H9 (cell line): ENCODE data around the gene BSG. TPM values are rescaled to one million over a fixed set of nuclear protein-coding genes. Genes with fewer than 3 reads are reported as not detected.

Source experiments
- DNase-seq: peaks from one replicate; pipeline ENCODE4 v3.0.0-alpha.2; 2017
- H2AFZ ChIP-seq: one replicate; pipeline ENCODE4 v1.6.1; 2013; ENCODE audit warnings: mild to moderate bottlenecking, low read length, control low read depth, moderate library complexity
- H2AK5ac ChIP-seq: 2 replicates; pipeline ENCODE4 v1.6.1; 2013; ENCODE audit warnings: low read length, control low read depth, mixed read lengths; ENCODE audit not compliant: insufficient read length
- H2BK120ac ChIP-seq: one replicate; pipeline ENCODE4 v1.6.1; 2013; ENCODE audit warnings: low read depth, mild to moderate bottlenecking, low read length, control low read depth, inconsistent platforms; ENCODE audit not compliant: poor library complexity, severe bottlenecking
- H2BK12ac ChIP-seq: 2 replicates; pipeline ENCODE4 v1.6.1; 2013; ENCODE audit warnings: low read length, control low read depth, mixed read lengths, low read depth; ENCODE audit not compliant: insufficient read length
- H2BK15ac ChIP-seq: 2 replicates; pipeline ENCODE4 v1.6.1; 2013; ENCODE audit warnings: low read depth, low read length, control low read depth
- H2BK20ac ChIP-seq: one replicate; pipeline ENCODE4 v1.6.1; 2013; ENCODE audit warnings: low read depth, mild to moderate bottlenecking, low read length, control low read depth, inconsistent platforms; ENCODE audit not compliant: poor library complexity, severe bottlenecking
- H2BK5ac ChIP-seq: 2 replicates; pipeline ENCODE4 v1.6.1; 2013; ENCODE audit warnings: low read length, control low read depth, mixed read lengths; ENCODE audit not compliant: insufficient read length
- H3K14ac ChIP-seq: 2 replicates; pipeline ENCODE4 v1.6.1; 2013; ENCODE audit warnings: low read length, control low read depth; ENCODE audit not compliant: insufficient read depth
- H3K18ac ChIP-seq: 2 replicates; pipeline ENCODE4 v1.6.1; 2013; ENCODE audit warnings: low read depth, mild to moderate bottlenecking, mixed read lengths, low read length, control low read depth; ENCODE audit not compliant: insufficient read length
- H3K23ac ChIP-seq: 2 replicates; pipeline ENCODE4 v1.6.1; 2013; ENCODE audit warnings: low read length, control low read depth, mixed read lengths, low read depth; ENCODE audit not compliant: insufficient read length
- H3K23me2 ChIP-seq: 2 replicates; pipeline ENCODE4 v1.6.1; 2013; ENCODE audit warnings: low read depth, mild to moderate bottlenecking, mixed read lengths, low read length, control low read depth; ENCODE audit not compliant: insufficient read length, poor library complexity, severe bottlenecking
- H3K27ac ChIP-seq: 2 replicates; pipeline ENCODE4 v1.5.1; 2013; ENCODE audit warnings: low read length, control low read depth, mixed read lengths, low read depth; ENCODE audit not compliant: insufficient read length
- H3K27me3 ChIP-seq: 2 replicates; pipeline ENCODE4 v1.6.1; 2013; ENCODE audit warnings: low read length, control low read depth, inconsistent platforms; ENCODE audit not compliant: insufficient read depth
- H3K4ac ChIP-seq: 2 replicates; pipeline ENCODE4 v1.6.1; 2013; ENCODE audit warnings: low read depth, mild to moderate bottlenecking, control low read depth, inconsistent platforms, low read length, moderate library complexity
- H3K4me1 ChIP-seq: 2 replicates; pipeline ENCODE4 v1.6.1; 2013; ENCODE audit warnings: low read length, control low read depth, inconsistent platforms; ENCODE audit not compliant: insufficient read depth
- H3K4me2 ChIP-seq: 2 replicates; pipeline ENCODE4 v1.6.1; 2013; ENCODE audit warnings: low read length, control low read depth, mixed read lengths; ENCODE audit not compliant: insufficient read length, insufficient read depth
- H3K56ac ChIP-seq: 2 replicates; pipeline ENCODE4 v1.6.1; 2013; ENCODE audit warnings: low read depth, mild to moderate bottlenecking, mixed read lengths, low read length, control low read depth; ENCODE audit not compliant: insufficient read length
- H3K79me1 ChIP-seq: 2 replicates; pipeline ENCODE4 v1.6.1; 2013; ENCODE audit warnings: low read depth, mild to moderate bottlenecking, moderate library complexity, low read length, control low read depth, inconsistent platforms; ENCODE audit not compliant: insufficient read depth, poor library complexity, severe bottlenecking
- H3K79me2 ChIP-seq: 2 replicates; pipeline ENCODE4 v1.6.1; 2013; ENCODE audit warnings: low read length, control low read depth, inconsistent platforms; ENCODE audit not compliant: insufficient read depth
- H3K9ac ChIP-seq: 2 replicates; pipeline ENCODE4 v1.6.1; 2013; ENCODE audit warnings: low read length, control low read depth, mixed read lengths; ENCODE audit not compliant: insufficient read length; ENCODE audit errors: extremely low read depth
- H3K9me3 ChIP-seq: one replicate; pipeline ENCODE4 v1.6.1; 2013; ENCODE audit warnings: low read depth, low read length, inconsistent platforms; ENCODE audit not compliant: control insufficient read depth
- H3T11ph ChIP-seq: one replicate; pipeline ENCODE4 v1.6.1; 2013; ENCODE audit warnings: mild to moderate bottlenecking, low read length, control low read depth, inconsistent platforms
- H4K20me1 ChIP-seq: one replicate; pipeline ENCODE4 v1.6.1; 2013; ENCODE audit not compliant: control insufficient read depth, insufficient read length, insufficient read depth
- H4K5ac ChIP-seq: 2 replicates; pipeline ENCODE4 v1.6.1; 2013; ENCODE audit warnings: low read depth, mild to moderate bottlenecking, mixed read lengths, low read length, control low read depth; ENCODE audit not compliant: insufficient read length
- H4K8ac ChIP-seq: replicated peaks from 2 replicates; pipeline ENCODE4 v1.6.1; 2013; ENCODE audit warnings: low read length, control low read depth, mixed read lengths, low read depth; ENCODE audit not compliant: insufficient read length
- H4K91ac ChIP-seq: 2 replicates; pipeline ENCODE4 v1.6.1; 2013; ENCODE audit warnings: low read depth, mild to moderate bottlenecking, moderate library complexity, mixed read lengths, low read length, control low read depth; ENCODE audit not compliant: insufficient read length
- H3K27ac Mint-ChIP-seq, 3 experiments: 2 replicates in 2 of 3; 3 replicates in 1 of 3; pipeline ENCODE4 v1.8.0; 2020 to 2021; ENCODE audit warnings: mixed read lengths in 3 of 3, mild to moderate bottlenecking in 1 of 3, moderate library complexity in 1 of 3
- H3K27me3 Mint-ChIP-seq: 2 replicates; pipeline ENCODE4 v1.8.0; 2021; ENCODE audit warnings: low read depth, mild to moderate bottlenecking, moderate library complexity, mixed read lengths
- H3K36me3 Mint-ChIP-seq, 3 experiments: 2 replicates in 2 of 3; 3 replicates in 1 of 3; pipeline ENCODE4 v1.8.0; 2020 to 2021; ENCODE audit warnings: low read depth in 3 of 3, mixed read lengths in 3 of 3; ENCODE audit not compliant: insufficient read depth in 1 of 3
- H3K4me1 Mint-ChIP-seq, 2 experiments: 2 replicates each; pipeline ENCODE4 v1.8.0; 2020; ENCODE audit warnings: mixed read lengths in 2 of 2
- H3K4me3 Mint-ChIP-seq, 2 experiments: 2 replicates in 1 of 2; 3 replicates in 1 of 2; pipeline ENCODE4 v1.8.0; 2020 to 2021; ENCODE audit warnings: mild to moderate bottlenecking in 2 of 2, mixed read lengths in 2 of 2, moderate library complexity in 1 of 2
- H3K9me3 Mint-ChIP-seq, 2 experiments: 2 replicates in 1 of 2; 3 replicates in 1 of 2; pipeline ENCODE4 v1.8.0; 2020; ENCODE audit warnings: mild to moderate bottlenecking in 2 of 2, mixed read lengths in 2 of 2, moderate library complexity in 1 of 2
- WGBS: extraction: QIAGEN DNeasy Blood & Tissue Kit; methylation state at CpG from one replicate; pipeline ENCODE4 v1.1.7; 2013; ENCODE audit warnings: missing lambda C conversion rate, low lambda C conversion rate, mixed read lengths; ENCODE audit not compliant: insufficient read length; ENCODE audit errors: extremely low coverage; 5-methylcytosine and 5-hydroxymethylcytosine counted together
- total RNA-seq: library from RNA; stranded (reverse); gene quantifications from 2 replicates; pipeline ENCODE4 v1.2.1, GENCODE V29; 2021
- TF ChIP-seq, protein P1 (sequence below): fragments of 200-600 bp; sonication (generic); conservative IDR thresholded peaks from 3 replicates; pipeline ENCODE4 v1.8.0; 2021; ENCODE audit warnings: antibody characterized with exemption, mild to moderate bottlenecking

Gene BSG
- total RNA-seq, 1 experiment from 2014 or later, result 715 TPM

DNA sequence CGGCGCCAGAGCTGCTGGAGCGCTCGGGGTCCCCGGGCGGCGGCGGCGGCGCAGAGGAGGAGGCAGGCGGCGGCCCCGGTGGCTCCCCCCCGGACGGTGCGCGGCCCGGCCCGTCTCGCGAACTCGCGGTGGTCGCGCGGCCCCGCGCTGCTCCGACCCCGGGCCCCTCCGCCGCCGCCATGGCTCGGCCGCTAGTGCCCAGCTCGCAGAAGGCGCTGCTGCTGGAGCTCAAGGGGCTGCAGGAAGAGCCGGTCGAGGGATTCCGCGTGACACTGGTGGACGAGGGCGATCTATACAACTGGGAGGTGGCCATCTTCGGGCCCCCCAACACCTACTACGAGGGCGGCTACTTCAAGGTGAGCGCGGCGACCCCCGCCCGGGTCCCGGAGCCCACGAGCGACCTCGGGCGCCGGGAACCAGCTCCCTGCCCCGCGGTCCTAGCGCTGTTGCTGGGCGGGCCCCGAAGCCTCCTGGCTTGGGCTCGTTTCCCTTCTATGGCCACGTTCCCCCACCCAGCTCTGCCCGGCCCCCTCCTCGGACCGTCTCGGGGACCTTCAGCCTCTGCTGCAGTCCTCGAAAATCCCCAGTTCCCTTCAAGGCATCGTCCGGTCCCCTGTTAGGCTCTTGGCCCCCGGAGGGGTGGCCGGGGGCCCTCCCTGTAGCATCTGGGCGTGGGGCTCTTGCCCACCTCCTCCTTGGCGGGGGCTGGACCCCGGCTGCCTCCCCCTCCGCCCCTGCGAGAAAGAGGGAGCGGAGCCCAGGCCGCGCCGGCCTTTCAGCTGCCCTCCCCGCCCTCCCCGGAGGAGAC, 40.4 kb upstream of the BSG start, which contains the start of gene CDC34:
TSS of gene CDC34 (plus strand) at position 8 of the 808 bp plus-strand sequence. CDS start at position 180, 172 bp downstream.
- H3T11ph ChIP-seq, result no peak within 1 kb of the TSS
- no peak within 1 kb of the TSS for H2BK120ac ChIP-seq
- H3K14ac ChIP-seq, result 0 out of 2 replicates have a peak within 1 kb of the TSS, but pooled peaks have one; percentile 34
- no peak within 1 kb of the TSS for H3K27ac ChIP-seq
- 0 out of 5 replicates have a peak, but pooled peaks cover 0 to 2% of the 10 kb centered on the region in 2 experiments for H3K9me3 Mint-ChIP-seq
- H3K27me3 Mint-ChIP-seq, result peaks cover 5% of the 10 kb centered on the region
- H3K27me3 ChIP-seq, result no peaks in the 10 kb centered on the region
- no peak within 1 kb of the TSS for H4K5ac ChIP-seq
- H3K4me3 Mint-ChIP-seq, result peak within 1 kb of the TSS; percentile 84 to 88
- H4K8ac ChIP-seq, result no peak within 1 kb of the TSS
- H4K91ac ChIP-seq, result no peak within 1 kb of the TSS
- H3K27ac Mint-ChIP-seq, result peak within 1 kb of the TSS in 2 of 3 experiments; percentile 72 to 88; a peak in 4 of 7 replicates
- no peak for DNase-seq
- no CpG with 5 or more reads among the region's 84 CpGs for WGBS
- peak within 1 kb of the TSS; percentile 51 for H3K4me2 ChIP-seq
- peaks cover 2 to 10% (median 7%) of the 10 kb centered on the region in 3 experiments; a peak in 6 of 7 replicates for H3K36me3 Mint-ChIP-seq
- no peak within 1 kb of the TSS for H2AFZ ChIP-seq
- H3K4ac ChIP-seq, result no peak within 1 kb of the TSS
- TF ChIP-seq, protein P1, sequence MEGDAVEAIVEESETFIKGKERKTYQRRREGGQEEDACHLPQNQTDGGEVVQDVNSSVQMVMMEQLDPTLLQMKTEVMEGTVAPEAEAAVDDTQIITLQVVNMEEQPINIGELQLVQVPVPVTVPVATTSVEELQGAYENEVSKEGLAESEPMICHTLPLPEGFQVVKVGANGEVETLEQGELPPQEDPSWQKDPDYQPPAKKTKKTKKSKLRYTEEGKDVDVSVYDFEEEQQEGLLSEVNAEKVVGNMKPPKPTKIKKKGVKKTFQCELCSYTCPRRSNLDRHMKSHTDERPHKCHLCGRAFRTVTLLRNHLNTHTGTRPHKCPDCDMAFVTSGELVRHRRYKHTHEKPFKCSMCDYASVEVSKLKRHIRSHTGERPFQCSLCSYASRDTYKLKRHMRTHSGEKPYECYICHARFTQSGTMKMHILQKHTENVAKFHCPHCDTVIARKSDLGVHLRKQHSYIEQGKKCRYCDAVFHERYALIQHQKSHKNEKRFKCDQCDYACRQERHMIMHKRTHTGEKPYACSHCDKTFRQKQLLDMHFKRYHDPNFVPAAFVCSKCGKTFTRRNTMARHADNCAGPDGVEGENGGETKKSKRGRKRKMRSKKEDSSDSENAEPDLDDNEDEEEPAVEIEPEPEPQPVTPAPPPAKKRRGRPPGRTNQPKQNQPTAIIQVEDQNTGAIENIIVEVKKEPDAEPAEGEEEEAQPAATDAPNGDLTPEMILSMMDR, result no peak
- peak within 1 kb of the TSS; percentile 61 for H3K9ac ChIP-seq
- H3K56ac ChIP-seq, result no peak within 1 kb of the TSS
- no peak within 1 kb of the TSS for H2BK20ac ChIP-seq
- H2BK12ac ChIP-seq, result no peak within 1 kb of the TSS
- no peak within 1 kb of the TSS for H3K18ac ChIP-seq
- no peak within 1 kb of the TSS for H2AK5ac ChIP-seq
- H4K20me1 ChIP-seq, result peaks cover 4% of the 10 kb centered on the region
- peaks cover 5 to 23% of the 10 kb centered on the region in 2 experiments for H3K4me1 Mint-ChIP-seq
- no peaks in the 10 kb centered on the region for H3K9me3 ChIP-seq
- no peak within 1 kb of the TSS for H3K23ac ChIP-seq
- no peak within 1 kb of the TSS for H2BK15ac ChIP-seq
- H3K79me1 ChIP-seq, result peaks cover 8% of the 10 kb centered on the region
- H3K23me2 ChIP-seq, result peaks cover 6% of the 10 kb centered on the region
- no peaks in the 10 kb centered on the region for H3K4me1 ChIP-seq
- H3K79me2 ChIP-seq, result peaks cover 13% of the 10 kb centered on the region; the same call in 1 of the 2 replicates
- no peak within 1 kb of the TSS for H2BK5ac ChIP-seq
